WTC11 (cell line): ENCODE results near the gene NRG3. TPM values are rescaled to one million over a fixed set of nuclear protein-coding genes. Genes with fewer than 3 reads are reported as not detected.
A peak's percentile ranks its signal among the peaks of the same experiment; 100 is the strongest.

ENCODE experiments used
- ATAC-seq: fragments of 200-7000 bp; cut with Tn5 transposase; 2 replicates; pipeline ENCODE4 v1.10.0; 2021; ENCODE audit warnings: mild to moderate bottlenecking, moderate library complexity
- CTCF ChIA-PET: fragments of 300-600 bp; sonication (Branson Sonifier 250); formaldehyde crosslinking; loops from one replicate; lab custom pipeline; 2021; ENCODE audit warnings: antibody characterized with exemption; lab: Charles Lee
- POLR2A ChIA-PET: fragments of 350-600 bp; sonication (Branson Sonifier 250); formaldehyde crosslinking; loops from one replicate; lab custom pipeline; 2021; ENCODE audit warnings: antibody characterized with exemption; lab: Charles Lee
- DNase-seq: peaks from one replicate; pipeline ENCODE4 v3.0.0; 2021; ENCODE audit warnings: low spot score
- H3K27ac Mint-ChIP-seq: 2 replicates; pipeline ENCODE4 v1.8.0; 2021; ENCODE audit warnings: mixed read lengths
- H3K27me3 Mint-ChIP-seq: 2 replicates; pipeline ENCODE4 v1.8.0; 2021; ENCODE audit warnings: low read depth, mild to moderate bottlenecking, moderate library complexity, mixed read lengths
- H3K36me3 Mint-ChIP-seq: 2 replicates; pipeline ENCODE4 v1.8.0; 2021; ENCODE audit warnings: mixed read lengths
- H3K4me1 Mint-ChIP-seq: 2 replicates; pipeline ENCODE4 v1.8.0; 2022; ENCODE audit warnings: mixed read lengths
- H3K4me3 Mint-ChIP-seq: 2 replicates; pipeline ENCODE4 v1.8.0; 2021; ENCODE audit warnings: mild to moderate bottlenecking, moderate library complexity, mixed read lengths
- H3K9me3 Mint-ChIP-seq: 2 replicates; pipeline ENCODE4 v1.8.0; 2021; ENCODE audit warnings: mixed read lengths
- CREB1 ChIP-seq: sonication (generic); formaldehyde crosslinking; IDR thresholded peaks from 2 replicates; pipeline ENCODE4 v1.8.0; 2023; ENCODE audit warnings: mild to moderate bottlenecking, missing genetic modification reagents
- ETV6 ChIP-seq: sonication (generic); formaldehyde crosslinking; IDR thresholded peaks from 2 replicates; pipeline ENCODE4 v1.8.1; 2022; ENCODE audit warnings: mild to moderate bottlenecking, missing genetic modification reagents
- FOXJ3 ChIP-seq: sonication (generic); formaldehyde crosslinking; IDR thresholded peaks from 2 replicates; pipeline ENCODE4 v1.9.0; 2021; ENCODE audit warnings: missing genetic modification reagents, mild to moderate bottlenecking, borderline replicate concordance
- GABPB1 ChIP-seq: sonication (generic); formaldehyde crosslinking; IDR thresholded peaks from 2 replicates; pipeline ENCODE4 v1.8.1; 2023; ENCODE audit warnings: mild to moderate bottlenecking, missing genetic modification reagents
- MYBL2 ChIP-seq: sonication (generic); formaldehyde crosslinking; IDR thresholded peaks from 2 replicates; pipeline ENCODE4 v1.8.1; 2023; ENCODE audit warnings: mild to moderate bottlenecking, moderate library complexity, missing genetic modification reagents
- NFATC4 ChIP-seq: fragments of 250-450 bp; sonication (Bioruptor Pico); IDR thresholded peaks from 2 replicates; pipeline ENCODE4 v1.9.0; 2021; ENCODE audit warnings: mild to moderate bottlenecking
- NR3C1 ChIP-seq: sonication (generic); formaldehyde crosslinking; conservative IDR thresholded peaks from 2 replicates; pipeline ENCODE4 v1.8.1; 2023; ENCODE audit warnings: low read depth, mild to moderate bottlenecking, missing genetic modification reagents
- RORB ChIP-seq: fragments of 250-450 bp; sonication (Bioruptor Pico); IDR thresholded peaks from 2 replicates; pipeline ENCODE4 v1.9.0; 2021; ENCODE audit warnings: mild to moderate bottlenecking
- SP1 ChIP-seq: sonication (generic); formaldehyde crosslinking; conservative IDR thresholded peaks from 2 replicates; pipeline ENCODE4 v1.8.1; 2022; ENCODE audit warnings: missing genetic modification reagents
- TEAD1 ChIP-seq: sonication (generic); formaldehyde crosslinking; IDR thresholded peaks from 2 replicates; pipeline ENCODE4 v1.8.0; 2022; ENCODE audit warnings: mild to moderate bottlenecking, missing genetic modification reagents
- ZBTB43 ChIP-seq: sonication (generic); formaldehyde crosslinking; IDR thresholded peaks from 2 replicates; pipeline ENCODE4 v1.8.1; 2023; ENCODE audit warnings: mild to moderate bottlenecking, missing genetic modification reagents
- ZNF138 ChIP-seq: sonication (generic); formaldehyde crosslinking; conservative IDR thresholded peaks from 2 replicates; pipeline ENCODE4 v1.8.1; 2022; ENCODE audit warnings: mild to moderate bottlenecking, moderate library complexity, missing genetic modification reagents
- ZNF263 ChIP-seq: sonication (generic); formaldehyde crosslinking; IDR thresholded peaks from 2 replicates; pipeline ENCODE4 v1.8.1; 2022; ENCODE audit warnings: low read depth, mild to moderate bottlenecking, moderate library complexity, missing genetic modification reagents
- ZNF396 ChIP-seq: fragments of 250-450 bp; sonication (Bioruptor Pico); IDR thresholded peaks from 2 replicates; pipeline ENCODE4 v1.8.0; 2021; ENCODE audit warnings: mild to moderate bottlenecking, moderate library complexity, borderline replicate concordance
- ZNF416 ChIP-seq: fragments of 250-450 bp; sonication (Bioruptor Pico); IDR thresholded peaks from 2 replicates; pipeline ENCODE4 v1.9.0; 2021; ENCODE audit warnings: mild to moderate bottlenecking, inconsistent platforms
- ZNF423 ChIP-seq: fragments of 250-450 bp; sonication (Bioruptor Pico); IDR thresholded peaks from 2 replicates; pipeline ENCODE4 v2.1.2; 2022; ENCODE audit warnings: mild to moderate bottlenecking, moderate library complexity
- ZNF532 ChIP-seq: fragments of 250-450 bp; sonication (Bioruptor Pico); IDR thresholded peaks from 2 replicates; pipeline ENCODE4 v1.9.0; 2021; ENCODE audit warnings: mild to moderate bottlenecking, borderline replicate concordance
- ZNF671 ChIP-seq: fragments of 250-450 bp; sonication (Bioruptor Pico); IDR thresholded peaks from 2 replicates; pipeline ENCODE4 v1.8.0; 2021; ENCODE audit warnings: mild to moderate bottlenecking
- total RNA-seq: library from RNA; stranded (reverse); gene quantifications from 3 replicates; pipeline ENCODE4 v1.2.3, GENCODE V29; 2021
- TF ChIP-seq, protein P1 (sequence below): fragments of 250-450 bp; sonication (Bioruptor Pico); IDR thresholded peaks from 2 replicates; pipeline ENCODE4 v1.9.0; 2021; ENCODE audit warnings: moderate library complexity, mild to moderate bottlenecking, inconsistent platforms, borderline replicate concordance
- TF ChIP-seq, protein P2 (sequence below): fragments of 250-450 bp; sonication (Bioruptor Pico); IDR thresholded peaks from 2 replicates; pipeline ENCODE4 v2.1.2; 2022; ENCODE audit warnings: mild to moderate bottlenecking, moderate library complexity
- TF ChIP-seq, protein P3 (sequence below): sonication (generic); formaldehyde crosslinking; conservative IDR thresholded peaks from 2 replicates; pipeline ENCODE4 v1.8.1; 2023; ENCODE audit warnings: mild to moderate bottlenecking, low read depth, missing genetic modification reagents, moderate library complexity

NRG3 gene
- total RNA-seq, 1 experiment from 2014 or later = 7.0 TPM

GRCh38 chr10:82245157-82245556 is 370.2 kb downstream of the NRG3 start:
- Mint-ChIP-seq H3K27me3 (peaks cover 33% of the 10 kb centered on the region), H3K4me3 (no peak overlapping the region), H3K9me3 (0 out of 2 replicates have a peak, but pooled peaks cover 7% of the 10 kb centered on the region), H3K27ac (no peak overlapping the region), H3K4me1 (peaks cover 35% of the 10 kb centered on the region), H3K36me3 (no peaks in the 10 kb centered on the region; the same call in 1 of the 2 replicates)
- ChIA-PET CTCF (no interaction called here), POLR2A (no interaction called here)
- DNase-seq (peak; percentile 54), ATAC-seq (peak; percentile 52)
- TF ChIP-seq ZNF671 (CRISPR knock-in tag) = no peak
- TF ChIP-seq, protein P1, sequence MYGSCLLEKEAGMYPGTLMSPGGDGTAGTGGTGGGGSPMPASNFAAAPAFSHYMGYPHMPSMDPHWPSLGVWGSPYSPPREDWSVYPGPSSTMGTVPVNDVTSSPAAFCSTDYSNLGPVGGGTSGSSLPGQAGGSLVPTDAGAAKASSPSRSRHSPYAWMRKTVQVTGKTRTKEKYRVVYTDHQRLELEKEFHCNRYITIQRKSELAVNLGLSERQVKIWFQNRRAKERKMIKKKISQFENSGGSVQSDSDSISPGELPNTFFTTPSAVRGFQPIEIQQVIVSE (CRISPR knock-in tag) = no peak
- 0 out of 2 replicates have a peak, but pooled peaks have one; percentile 6 for TF ChIP-seq ZNF423

DNA sequence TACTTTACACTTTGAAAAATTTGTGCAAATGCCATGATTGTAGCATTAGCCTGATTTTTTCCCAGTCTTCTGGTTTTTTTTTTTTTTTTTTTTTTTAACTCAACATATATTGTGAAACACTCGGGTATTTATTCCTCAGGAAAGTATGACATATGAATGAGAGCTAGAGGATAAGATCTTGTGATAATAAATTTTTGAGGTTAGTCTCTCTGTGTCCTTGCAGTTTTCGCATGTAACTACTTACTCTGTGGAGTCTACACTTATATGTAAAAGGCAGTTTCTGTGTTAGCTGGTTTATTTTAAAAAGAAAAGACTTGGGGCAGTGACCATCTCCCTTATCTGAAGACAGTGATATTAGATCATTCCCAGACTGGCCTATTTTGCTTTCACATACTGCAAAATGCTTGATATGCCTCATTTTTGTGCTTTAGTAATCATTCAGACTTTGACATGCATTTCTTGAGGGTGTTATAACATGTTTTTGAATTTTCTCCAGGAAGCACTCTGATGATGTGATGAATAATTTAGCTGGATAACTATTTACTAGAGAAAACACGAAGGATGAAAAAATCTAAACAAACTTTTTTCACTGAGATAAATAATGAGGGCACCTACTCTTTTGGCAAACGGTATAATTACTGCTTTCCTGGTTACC is 371.0 kb downstream of the NRG3 start:
- no peak overlapping the region for H3K4me3 Mint-ChIP-seq
- no peak for ATAC-seq
- TF ChIP-seq ZNF263 (CRISPR knock-in tag) (no peak), ZNF416 (CRISPR knock-in tag) (no peak), ETV6 (no peak), ZNF671 (CRISPR knock-in tag) (no peak), SP1 (CRISPR knock-in tag) (no peak), ZNF138 (CRISPR knock-in tag) (no peak), CREB1 (CRISPR knock-in tag) (no peak)
- peaks cover 40% of the 10 kb centered on the region for H3K4me1 Mint-ChIP-seq
- no peak overlapping the region for H3K27ac Mint-ChIP-seq
- ChIA-PET POLR2A (no interaction called here), CTCF (no interaction called here)
- H3K36me3 Mint-ChIP-seq = no peaks in the 10 kb centered on the region; the same call in 1 of the 2 replicates
- peaks cover 33% of the 10 kb centered on the region for H3K27me3 Mint-ChIP-seq
- H3K9me3 Mint-ChIP-seq = 0 out of 2 replicates have a peak, but pooled peaks cover 7% of the 10 kb centered on the region
- DNase-seq = no peak

DNA sequence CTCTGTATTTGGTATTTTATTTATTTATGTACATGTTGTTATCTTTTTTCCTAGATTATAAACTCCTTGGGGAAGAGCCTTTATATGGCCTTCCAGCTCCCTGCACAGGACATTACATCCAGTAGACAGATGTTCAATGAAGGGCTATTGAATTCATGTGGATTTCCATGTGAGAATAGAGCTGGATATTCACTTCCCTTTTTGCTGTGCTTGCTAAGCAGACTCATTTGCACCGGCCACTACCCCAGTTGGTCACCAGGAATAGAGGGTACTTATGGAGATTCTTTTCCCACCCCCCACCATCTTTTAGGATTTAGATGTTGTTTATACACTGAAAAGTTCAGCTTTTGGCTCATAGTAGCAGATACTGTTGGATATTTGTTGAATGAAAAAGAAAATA is 374.1 kb downstream of the NRG3 start:
- H3K27ac Mint-ChIP-seq = no peak overlapping the region
- ChIA-PET POLR2A (no interaction called here), CTCF (no interaction called here)
- ATAC-seq (no peak), DNase-seq (no peak)
- no peaks in the 10 kb centered on the region for H3K9me3 Mint-ChIP-seq
- H3K27me3 Mint-ChIP-seq = peaks cover 21% of the 10 kb centered on the region
- no peak for TF ChIP-seq ZNF532 (CRISPR knock-in tag)
- TF ChIP-seq, protein P1 (CRISPR knock-in tag) = no peak
- TF ChIP-seq TEAD1 = no peak
- TF ChIP-seq MYBL2 = no peak
- no peak for TF ChIP-seq NFATC4
- TF ChIP-seq ZNF396 (CRISPR knock-in tag) = no peak
- no peak for TF ChIP-seq ZBTB43 (CRISPR knock-in tag)
- no peak for TF ChIP-seq NR3C1
- TF ChIP-seq CREB1 (CRISPR knock-in tag) = no peak
- TF ChIP-seq GABPB1 (CRISPR knock-in tag) = no peak
- TF ChIP-seq, protein P2, sequence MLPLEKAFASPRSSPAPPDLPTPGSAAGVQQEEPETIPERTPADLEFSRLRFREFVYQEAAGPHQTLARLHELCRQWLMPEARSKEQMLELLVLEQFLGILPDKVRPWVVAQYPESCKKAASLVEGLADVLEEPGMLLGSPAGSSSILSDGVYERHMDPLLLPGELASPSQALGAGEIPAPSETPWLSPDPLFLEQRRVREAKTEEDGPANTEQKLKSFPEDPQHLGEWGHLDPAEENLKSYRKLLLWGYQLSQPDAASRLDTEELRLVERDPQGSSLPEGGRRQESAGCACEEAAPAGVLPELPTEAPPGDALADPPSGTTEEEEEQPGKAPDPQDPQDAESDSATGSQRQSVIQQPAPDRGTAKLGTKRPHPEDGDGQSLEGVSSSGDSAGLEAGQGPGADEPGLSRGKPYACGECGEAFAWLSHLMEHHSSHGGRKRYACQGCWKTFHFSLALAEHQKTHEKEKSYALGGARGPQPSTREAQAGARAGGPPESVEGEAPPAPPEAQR (CRISPR knock-in tag) = no peak
- no peak for TF ChIP-seq RORB (CRISPR knock-in tag)
- TF ChIP-seq, protein P3, sequence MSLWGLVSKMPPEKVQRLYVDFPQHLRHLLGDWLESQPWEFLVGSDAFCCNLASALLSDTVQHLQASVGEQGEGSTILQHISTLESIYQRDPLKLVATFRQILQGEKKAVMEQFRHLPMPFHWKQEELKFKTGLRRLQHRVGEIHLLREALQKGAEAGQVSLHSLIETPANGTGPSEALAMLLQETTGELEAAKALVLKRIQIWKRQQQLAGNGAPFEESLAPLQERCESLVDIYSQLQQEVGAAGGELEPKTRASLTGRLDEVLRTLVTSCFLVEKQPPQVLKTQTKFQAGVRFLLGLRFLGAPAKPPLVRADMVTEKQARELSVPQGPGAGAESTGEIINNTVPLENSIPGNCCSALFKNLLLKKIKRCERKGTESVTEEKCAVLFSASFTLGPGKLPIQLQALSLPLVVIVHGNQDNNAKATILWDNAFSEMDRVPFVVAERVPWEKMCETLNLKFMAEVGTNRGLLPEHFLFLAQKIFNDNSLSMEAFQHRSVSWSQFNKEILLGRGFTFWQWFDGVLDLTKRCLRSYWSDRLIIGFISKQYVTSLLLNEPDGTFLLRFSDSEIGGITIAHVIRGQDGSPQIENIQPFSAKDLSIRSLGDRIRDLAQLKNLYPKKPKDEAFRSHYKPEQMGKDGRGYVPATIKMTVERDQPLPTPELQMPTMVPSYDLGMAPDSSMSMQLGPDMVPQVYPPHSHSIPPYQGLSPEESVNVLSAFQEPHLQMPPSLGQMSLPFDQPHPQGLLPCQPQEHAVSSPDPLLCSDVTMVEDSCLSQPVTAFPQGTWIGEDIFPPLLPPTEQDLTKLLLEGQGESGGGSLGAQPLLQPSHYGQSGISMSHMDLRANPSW (CRISPR knock-in tag) = no peak
- no peak for TF ChIP-seq FOXJ3
- no peaks in the 10 kb centered on the region for H3K36me3 Mint-ChIP-seq
- peaks cover 38% of the 10 kb centered on the region for H3K4me1 Mint-ChIP-seq
- H3K4me3 Mint-ChIP-seq = no peak overlapping the region
